Skin epidermis (tissue), 12 donors: ENCODE results near the gene TCEAL6.
"Not testable (repeated sequence)": the region's sequence is repeated elsewhere in the genome, so short reads cannot be mapped to it uniquely, and the experiment has no call there.

Experiments used
- H3K27ac ChIP-seq, 21 experiments: fragments of 200-600 bp; sonication (generic) in 11 of 21; one replicate each; pipeline ENCODE4 v1.5.0; 2020; ENCODE audit warnings: mild to moderate bottlenecking in 3 of 21, inconsistent platforms in 2 of 21, moderate library complexity in 2 of 21
- H3K4me3 ChIP-seq, 7 experiments: fragments of 200-600 bp; sonication (generic) in 2 of 7; one replicate each; pipeline ENCODE4 v1.5.0; 2020; ENCODE audit warnings: inconsistent platforms in 2 of 7, mild to moderate bottlenecking in 2 of 7, moderate library complexity in 1 of 7

TCEAL6 gene

GRCh38 chrX:102142274-102142673, at the start of gene TCEAL6:
Gene TCEAL6, minus strand, starts transcription at chrX:102142481.
- H3K27ac ChIP-seq, H3K4me3 ChIP-seq: not testable (repeated sequence)

GRCh38 chrX:102185967-102186720, 43.9 kb upstream of the TCEAL6 start:
- Histone ChIP-seq H3K27ac (no peak overlapping the region), H3K4me3 (no peak overlapping the region)

DNA sequence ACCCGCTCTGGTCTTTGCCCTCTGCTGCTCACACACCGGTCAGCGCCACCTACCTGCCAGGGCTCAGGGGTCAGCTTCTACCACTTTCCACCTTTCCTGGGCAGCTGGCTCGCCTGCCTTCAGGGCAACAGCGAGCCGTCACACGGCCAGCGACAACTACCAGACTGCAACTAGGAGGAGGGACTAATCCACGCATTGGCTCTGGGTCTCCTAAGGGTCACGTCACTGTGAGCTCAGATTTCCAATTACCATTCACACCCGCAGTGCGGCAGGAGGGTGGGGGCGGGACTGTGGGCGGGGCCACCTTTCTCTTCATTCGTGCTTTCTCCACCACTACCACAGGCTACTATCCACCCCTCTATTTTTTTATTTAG, 13.5 kb upstream of the TCEAL6 start, which contains the start of gene BEX5:
Gene BEX5 (minus strand): TSS at position 172 of the 374 bp plus-strand sequence. CDS start 1,712 bp downstream, outside the sequence.
- H3K27ac ChIP-seq = peak within 1 kb of the TSS in 2 of 21 experiments; percentile 7 to 8
- H3K4me3 ChIP-seq = peak within 1 kb of the TSS; percentile 19 to 45 (median 38)

DNA sequence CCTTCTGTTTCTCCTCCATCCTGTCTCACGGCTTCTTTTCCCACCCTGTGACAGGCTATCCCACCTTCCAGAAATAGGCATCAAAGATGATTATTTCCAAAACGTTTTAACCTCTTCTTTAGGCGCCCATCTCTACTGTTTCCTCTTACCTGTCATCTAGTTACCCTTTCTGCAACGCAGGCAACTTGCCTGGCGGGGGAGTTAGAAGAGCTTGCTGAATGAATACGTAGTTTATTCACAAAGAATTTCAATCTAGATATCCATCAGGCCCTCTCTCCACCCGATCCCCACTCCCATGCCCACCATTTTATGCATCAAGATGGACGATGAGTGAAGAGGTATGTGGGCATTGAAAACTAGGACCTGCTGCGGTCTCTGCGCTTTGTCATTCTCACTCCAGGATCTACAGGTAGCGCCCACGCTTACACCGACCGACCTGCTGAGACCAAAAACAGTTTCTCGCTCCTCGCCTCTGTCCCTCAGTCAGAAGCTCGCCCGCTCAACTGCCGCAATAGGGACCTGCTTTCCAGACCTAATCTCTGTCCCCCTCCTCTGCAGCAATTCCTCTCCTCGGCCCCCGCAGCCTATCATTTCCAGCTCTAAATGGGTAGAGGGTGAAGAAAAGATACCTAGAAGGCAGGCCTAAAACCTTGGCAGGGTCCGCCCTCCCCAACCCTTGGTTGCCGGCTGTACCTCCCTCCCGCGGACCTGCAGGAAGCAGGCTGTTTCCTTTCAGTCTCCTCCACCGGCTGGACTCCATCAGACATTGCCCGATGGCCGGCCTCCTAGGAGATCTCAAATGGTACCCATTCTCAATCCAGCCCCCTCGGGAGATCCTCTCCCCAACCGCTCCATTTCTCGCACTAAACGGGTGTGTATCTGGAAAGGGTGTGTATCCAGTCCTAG, 12.9 kb upstream of the TCEAL6 start:
- peak overlapping the region; percentile 19 to 45 (median 38) for H3K4me3 ChIP-seq

DNA sequence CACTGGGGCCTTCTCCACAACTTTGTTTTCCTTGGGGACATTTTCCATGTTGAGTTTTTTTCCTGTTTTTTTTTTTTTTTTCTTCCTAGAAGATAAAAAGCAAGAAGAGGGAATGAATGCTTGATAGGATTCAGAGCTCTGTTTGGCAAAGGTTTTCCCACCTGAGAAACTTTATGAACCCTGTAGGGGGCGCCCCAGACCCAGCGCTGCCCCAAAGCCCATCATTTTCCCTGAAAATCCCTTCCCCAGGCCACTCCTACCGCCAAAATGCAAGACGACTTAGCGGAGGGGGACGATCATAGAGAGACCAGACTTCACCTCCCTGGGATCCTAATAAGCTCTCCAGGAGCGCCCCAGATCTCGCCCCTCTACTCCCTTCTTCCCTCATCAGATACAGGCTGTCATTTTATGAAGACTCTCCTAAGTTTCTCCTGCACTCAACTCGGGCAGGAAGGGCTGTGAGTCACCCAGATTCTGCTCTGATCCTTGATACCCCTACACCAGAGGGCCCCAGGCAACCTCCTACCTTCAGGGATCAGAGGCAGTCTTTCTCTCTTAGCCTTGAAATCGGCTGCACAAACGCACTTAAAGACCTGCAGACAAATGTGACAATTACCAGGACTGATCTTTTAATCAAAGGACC, 12.1 kb upstream of the TCEAL6 start:
- H3K4me3 ChIP-seq = peak overlapping the region in 1 of 7 experiments; percentile 44
- no peak overlapping the region for H3K27ac ChIP-seq

More for the DNA sequence above, 12.9 kb upstream of the TCEAL6 start:
- peak overlapping the region in 2 of 21 experiments; percentile 7 to 8 for H3K27ac ChIP-seq

DNA sequence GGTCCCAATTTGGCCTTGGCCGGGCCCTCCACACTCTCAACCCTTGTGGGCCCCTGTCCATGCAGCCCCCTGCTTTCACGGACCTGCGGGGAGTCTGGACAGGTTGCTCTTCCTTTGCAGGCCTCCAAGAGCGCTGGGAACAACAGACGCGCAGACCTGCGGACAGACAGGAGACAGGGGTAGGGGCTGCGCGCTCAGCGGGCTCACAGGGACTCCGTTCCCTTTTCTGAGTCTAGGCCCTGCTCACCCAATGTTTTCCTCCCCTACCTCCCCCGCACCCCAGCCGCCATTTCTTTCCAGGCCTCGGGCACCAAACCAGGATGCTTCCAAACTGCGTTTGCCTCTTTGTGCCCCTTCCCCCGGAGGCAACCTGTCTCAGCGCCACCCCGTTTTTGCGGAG, 650 bp downstream of the TCEAL6 start:
- not testable (repeated sequence) for H3K4me3 ChIP-seq, H3K27ac ChIP-seq

DNA sequence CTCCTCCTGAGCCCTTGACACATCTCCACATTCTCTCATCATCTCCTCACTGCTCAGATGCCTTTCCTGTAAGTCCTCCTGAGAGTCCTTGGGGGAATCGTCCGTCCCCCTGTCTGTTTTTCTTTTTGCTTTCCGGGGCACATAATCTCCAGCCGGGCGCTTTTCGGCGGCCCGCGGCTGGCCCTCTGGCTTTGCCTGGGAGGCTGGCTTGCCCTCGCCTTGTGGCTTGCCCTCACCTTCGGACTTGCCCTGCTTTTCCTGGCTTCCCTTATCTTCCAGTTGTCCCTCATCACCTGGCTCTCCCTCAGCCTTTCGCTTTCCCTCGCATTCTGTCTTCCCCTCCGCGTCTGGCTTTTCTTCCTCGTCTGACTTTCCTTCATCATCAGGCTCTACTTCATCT, 1.4 kb downstream of the TCEAL6 start:
- H3K4me3 ChIP-seq, H3K27ac ChIP-seq: not testable (repeated sequence)

GRCh38 chrX:102138064-102138463, 4.2 kb downstream of the TCEAL6 start:
- no peak overlapping the region for H3K27ac ChIP-seq
- no peak overlapping the region for H3K4me3 ChIP-seq

GRCh38 chrX:102129473-102129872, 12.8 kb downstream of the TCEAL6 start:
- Histone ChIP-seq H3K4me3 (no peak overlapping the region), H3K27ac (no peak overlapping the region)

- Histone ChIP-seq H3K27ac (no peak overlapping the region), H3K4me3 (no peak overlapping the region)
These were observed 15.4 kb downstream of the TCEAL6 start for GRCh38 chrX:102126863-102127262.

DNA sequence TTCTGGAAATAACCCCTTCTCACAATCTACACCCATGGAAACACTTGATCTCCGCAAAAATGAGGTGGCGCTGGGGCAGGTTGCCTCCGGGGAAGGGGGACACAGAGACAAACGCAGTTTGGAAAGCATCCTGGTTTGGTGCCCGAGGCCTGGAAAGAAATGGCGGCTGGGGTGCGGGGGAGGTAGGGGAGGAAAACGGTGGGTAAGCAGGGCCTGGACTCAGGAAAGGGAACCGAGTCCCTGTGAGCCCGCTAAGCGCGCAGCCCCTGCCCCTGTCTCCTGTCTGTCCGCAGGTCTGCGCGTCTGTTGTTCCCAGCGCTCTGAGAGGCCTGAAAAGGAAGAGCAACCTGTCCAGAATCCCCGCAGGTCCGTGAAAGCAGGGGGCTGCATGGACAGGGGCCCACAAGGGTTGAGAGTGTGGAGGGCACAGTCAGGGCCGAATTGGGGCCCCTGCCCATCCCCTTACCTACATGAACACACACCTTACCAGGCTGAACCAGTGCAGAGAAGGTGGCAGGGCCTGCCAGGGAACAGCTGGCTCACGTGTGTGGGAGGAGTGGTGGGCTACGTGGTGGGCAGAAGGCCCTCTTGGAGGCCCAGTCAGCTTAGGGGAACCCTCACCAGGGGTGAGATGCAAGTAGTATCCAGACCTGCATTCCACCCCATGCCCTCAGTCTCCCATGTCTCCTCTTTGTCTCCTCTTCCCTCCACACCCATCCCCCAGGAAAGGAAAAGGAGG, 16.0 kb downstream of the TCEAL6 start:
- H3K4me3 ChIP-seq, H3K27ac ChIP-seq: not testable (repeated sequence)

- not testable (repeated sequence) for H3K27ac ChIP-seq
These were observed 16.8 kb downstream of the TCEAL6 start, which contains the start of gene TCEAL2 for GRCh38 chrX:102125436-102125835. Gene TCEAL2, plus strand, starts transcription at chrX:102125679. Its CDS starts 1,152 bp downstream, at chrX:102126831.

GRCh38 chrX:102125014-102125413, 17.3 kb downstream of the TCEAL6 start:
- H3K27ac ChIP-seq = not testable (repeated sequence)
- peak overlapping the region in 1 of 7 experiments; percentile 7 for H3K4me3 ChIP-seq

More at GRCh38 chrX:102125436-102125835, 16.8 kb downstream of the TCEAL6 start, which contains the start of gene TCEAL2:
- H3K4me3 ChIP-seq = peak within 1 kb of the TSS in 1 of 7 experiments; percentile 7

GRCh38 chrX:102115748-102116147, 26.5 kb downstream of the TCEAL6 start:
- Histone ChIP-seq H3K4me3 (no peak overlapping the region), H3K27ac (no peak overlapping the region)

- Histone ChIP-seq H3K4me3 (no peak overlapping the region), H3K27ac (no peak overlapping the region)
These were observed 28.9 kb downstream of the TCEAL6 start for GRCh38 chrX:102113367-102113766.
